PFSK-1 (cell line): ENCODE results near the gene SLC6A8.

Source experiments
- POLR2AphosphoS5 ChIP-seq: IDR thresholded peaks from 2 replicates; pipeline ENCODE4 v1.6.1; 2012; ENCODE audit warnings: low read depth, mild to moderate bottlenecking, control low read depth, low read length, moderate library complexity
- TAF1 ChIP-seq: IDR thresholded peaks from 2 replicates; pipeline ENCODE4 v1.6.1; 2012; ENCODE audit warnings: low read length, control low read depth, borderline replicate concordance; ENCODE audit not compliant: insufficient read depth

DNA sequence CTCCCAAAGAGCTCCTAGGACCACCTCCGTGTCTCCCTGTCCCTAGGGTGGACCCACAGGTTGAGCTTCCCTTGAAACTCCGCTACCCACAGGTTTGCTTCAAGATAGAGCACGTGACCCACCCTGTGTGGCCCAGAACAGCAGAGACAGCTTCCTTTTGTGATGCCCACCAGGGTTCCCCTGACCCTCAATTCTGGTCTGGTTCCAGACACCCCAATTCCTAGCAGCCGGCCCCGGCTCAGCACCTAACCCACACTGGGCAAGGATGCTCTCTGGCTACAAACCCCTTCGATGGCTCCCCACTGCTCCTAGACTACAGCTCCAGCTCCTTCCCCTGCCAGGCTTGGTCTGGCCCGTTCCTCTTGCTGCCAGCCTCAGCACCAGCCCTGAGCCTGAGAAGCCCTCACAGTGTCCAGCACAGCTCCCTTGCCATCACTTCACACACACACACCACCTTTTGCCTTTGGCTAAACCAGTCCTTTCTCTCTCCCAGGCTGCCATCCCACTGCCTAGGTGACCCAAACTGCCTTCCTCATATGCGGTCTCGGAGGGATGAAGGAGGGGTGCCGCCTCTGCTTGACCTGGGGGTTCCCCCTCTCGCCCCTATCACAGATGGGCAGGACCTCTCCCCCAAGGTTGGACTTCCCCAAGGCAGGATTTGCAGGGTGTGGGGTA lies 20.3 kb upstream of the SLC6A8 start:
- TF ChIP-seq POLR2AphosphoS5, result no peak
- no peak for TF ChIP-seq TAF1
